ENCODE results near the gene C1orf53.
"Not testable (repeated sequence)": the region's sequence is repeated elsewhere in the genome, so short reads cannot be mapped to it uniquely, and the experiment has no call there.

C1orf53 gene

GRCh38 chr1:197922070-197922390 is 19.6 kb downstream of the C1orf53 start:
- no peak for DNase-seq

- DNase-seq = no peak
Observed at GRCh38 chr1:197923038-197923437, 20.6 kb downstream of the C1orf53 start.

GRCh38 chr1:197924516-197925123 is 22.2 kb downstream of the C1orf53 start:
- DNase-seq = peak; percentile 25

- DNase-seq = no peak
Observed at GRCh38 chr1:197927908-197928665, 25.7 kb downstream of the C1orf53 start.

GRCh38 chr1:197928849-197929336 is 26.5 kb downstream of the C1orf53 start:
- DNase-seq = no peak

- no peak for DNase-seq
Observed at GRCh38 chr1:197933016-197933415, 30.6 kb downstream of the C1orf53 start.

GRCh38 chr1:197933647-197934046 is 31.2 kb downstream of the C1orf53 start:
- no peak for DNase-seq

GRCh38 chr1:197937381-197937780 is 35.0 kb downstream of the C1orf53 start:
- DNase-seq = no peak

GRCh38 chr1:197937892-197938291 is 35.5 kb downstream of the C1orf53 start:
- DNase-seq = no peak

- peak; percentile 64 for DNase-seq
Observed at GRCh38 chr1:197939159-197939980, 36.9 kb downstream of the C1orf53 start.

GRCh38 chr1:197942042-197942441 is 39.6 kb downstream of the C1orf53 start:
- DNase-seq = no peak

GRCh38 chr1:197944485-197944884 is 42.1 kb downstream of the C1orf53 start:
- DNase-seq = no peak

GRCh38 chr1:197948926-197949899 is 46.8 kb downstream of the C1orf53 start:
- DNase-seq = no peak

GRCh38 chr1:197951089-197951488 is 48.7 kb downstream of the C1orf53 start:
- no peak for DNase-seq

GRCh38 chr1:197951617-197952175 is 49.3 kb downstream of the C1orf53 start:
- DNase-seq = no peak

- not testable (repeated sequence) for DNase-seq
Observed at GRCh38 chr1:197953472-197953871, 51.0 kb downstream of the C1orf53 start.

- DNase-seq = no peak
Observed at GRCh38 chr1:197954718-197955418, 52.4 kb downstream of the C1orf53 start.

- DNase-seq = peak; percentile 71
Observed at GRCh38 chr1:197955486-197956394, 53.3 kb downstream of the C1orf53 start.

All from kidney glomerular epithelial cell (primary cell).